NCI-H446 treated with DMSO at 0.1 percent for 48 hours (cell line): ENCODE results near the gene SIM1.

Experiments used
- DNase-seq: peaks from one replicate; lab custom pipeline; 2025; lab: John Stamatoyannopoulos, UW

Gene SIM1

GRCh38 chr6:100456141-100456907 is 8.4 kb downstream of the SIM1 start:
- DNase-seq, result no peak

GRCh38 chr6:100455230-100456124 is 9.2 kb downstream of the SIM1 start:
- DNase-seq, result no peak

GRCh38 chr6:100454551-100455229 is 10.0 kb downstream of the SIM1 start:
- DNase-seq, result no peak

GRCh38 chr6:100453701-100454521 is 10.8 kb downstream of the SIM1 start:
- DNase-seq, result no peak

- no peak for DNase-seq
Measured at GRCh38 chr6:100452998-100453397, 11.7 kb downstream of the SIM1 start.

GRCh38 chr6:100451577-100451976 is 13.1 kb downstream of the SIM1 start:
- DNase-seq, result no peak

GRCh38 chr6:100449239-100449691 is 15.5 kb downstream of the SIM1 start:
- DNase-seq, result no peak

GRCh38 chr6:100447900-100448748 is 16.6 kb downstream of the SIM1 start:
- DNase-seq, result no peak

- DNase-seq, result no peak
Measured at GRCh38 chr6:100447081-100447899, 17.4 kb downstream of the SIM1 start.

- DNase-seq, result no peak
Measured at GRCh38 chr6:100446115-100447080, 18.3 kb downstream of the SIM1 start.

GRCh38 chr6:100445512-100445911 is 19.2 kb downstream of the SIM1 start:
- no peak for DNase-seq

GRCh38 chr6:100440935-100441334 is 23.8 kb downstream of the SIM1 start:
- no peak for DNase-seq

- DNase-seq, result no peak
Measured at GRCh38 chr6:100435299-100435698, 29.4 kb downstream of the SIM1 start.

GRCh38 chr6:100433726-100434435 is 30.8 kb downstream of the SIM1 start:
- DNase-seq, result no peak

- DNase-seq, result no peak
Measured at GRCh38 chr6:100432136-100432535, 32.6 kb downstream of the SIM1 start.

GRCh38 chr6:100430962-100431361 is 33.8 kb downstream of the SIM1 start:
- no peak for DNase-seq

- DNase-seq, result no peak
Measured at GRCh38 chr6:100427452-100427851, 37.3 kb downstream of the SIM1 start.
